Measurements from ENCODE around the gene TRMT2A.

Gene TRMT2A

DNA sequence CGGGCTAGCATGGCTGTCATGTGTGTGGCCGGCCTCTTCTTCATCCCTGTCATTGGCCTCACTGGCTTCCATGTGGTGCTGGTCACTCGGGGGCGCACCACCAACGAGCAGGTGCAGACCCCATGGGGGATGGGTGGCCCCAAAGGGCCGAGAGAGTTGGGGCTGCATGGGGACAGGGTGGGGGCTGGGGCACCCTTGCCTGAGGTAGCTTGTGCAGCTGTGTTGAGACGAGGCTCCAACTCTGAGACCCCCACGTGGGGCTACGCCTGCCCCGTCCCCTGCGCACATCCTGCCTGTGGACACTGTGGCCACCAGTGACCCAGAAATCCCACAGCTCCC, 23.1 kb upstream of the TRMT2A start:
- peaks cover 6 to 10% of the 10 kb centered on the region in 2 donors for H3K36me3 ChIP-seq (replicated peaks in 1 of 2; ENCODE audit: control insufficient read depth in 2 of 2, insufficient read depth in 2 of 2, low read length in 2 of 2)
- H2BK5ac ChIP-seq (ENCODE audit: low read length) = peak overlapping the region; percentile 82
- H2BK12ac ChIP-seq (ENCODE audit: low read length) = peak overlapping the region; percentile 22
- H3K4ac ChIP-seq (ENCODE audit: low read length) = no peak overlapping the region
- WGBS, 2 donors (ENCODE audit: extremely low coverage in 2 of 2, insufficient read length in 2 of 2, insufficient replicate concordance in 1 of 2) = no CpG with 5 or more reads among the region's 11 CpGs
- no peak overlapping the region for H2AK5ac ChIP-seq (ENCODE audit: low read depth, low read length)
- H3K4me3 ChIP-seq (ENCODE audit: low read length in 2 of 2) = peak overlapping the region in 1 of 2 donors; percentile 29
- DNase-seq (ENCODE audit: low spot score) = no peak
- no peak overlapping the region for H3K9ac ChIP-seq (ENCODE audit: low read depth, low read length, poor library complexity)
- H3K18ac ChIP-seq (ENCODE audit: low read length) = no peak overlapping the region
- H2AFZ ChIP-seq (ENCODE audit: low read length) = no peak overlapping the region
- no peak overlapping the region for H2BK15ac ChIP-seq (ENCODE audit: low read length)
- H2BK120ac ChIP-seq (ENCODE audit: low read depth, low read length) = peak overlapping the region; percentile 24
- H4K91ac ChIP-seq (ENCODE audit: low read depth, low read length, poor library complexity) = no peak overlapping the region
- H3K79me1 ChIP-seq (ENCODE audit: low read depth, low read length) = peaks cover 26% of the 10 kb centered on the region
- no peaks in the 10 kb centered on the region for H3K27me3 ChIP-seq (ENCODE audit: control insufficient read depth in 3 of 3, insufficient read depth in 3 of 3, low read depth in 1 of 3, low read length in 3 of 3)
- H3K14ac ChIP-seq (ENCODE audit: low read length) = no peak overlapping the region
- H3K23ac ChIP-seq (ENCODE audit: low read depth, low read length, poor library complexity) = peak overlapping the region; percentile 85
- H3K4me2 ChIP-seq (ENCODE audit: insufficient read depth, low read length, poor library complexity, severe bottlenecking) = no peak overlapping the region
- H3K4me1 ChIP-seq (ENCODE audit: control insufficient read depth in 2 of 2, insufficient read depth in 1 of 2, low read depth in 1 of 2, low read length in 2 of 2) = peaks cover 0 to 7% of the 10 kb centered on the region in 2 donors
- H4K8ac ChIP-seq (ENCODE audit: low read depth, low read length) = no peak overlapping the region
- no peaks in the 10 kb centered on the region for H3K9me3 ChIP-seq (replicated peaks in 1 of 2; ENCODE audit: control insufficient read depth in 2 of 2, insufficient read depth in 1 of 2, low read depth in 1 of 2, low read length in 2 of 2)
- H3K27ac ChIP-seq (replicated peaks; ENCODE audit: low read length) = no peak overlapping the region

DNA sequence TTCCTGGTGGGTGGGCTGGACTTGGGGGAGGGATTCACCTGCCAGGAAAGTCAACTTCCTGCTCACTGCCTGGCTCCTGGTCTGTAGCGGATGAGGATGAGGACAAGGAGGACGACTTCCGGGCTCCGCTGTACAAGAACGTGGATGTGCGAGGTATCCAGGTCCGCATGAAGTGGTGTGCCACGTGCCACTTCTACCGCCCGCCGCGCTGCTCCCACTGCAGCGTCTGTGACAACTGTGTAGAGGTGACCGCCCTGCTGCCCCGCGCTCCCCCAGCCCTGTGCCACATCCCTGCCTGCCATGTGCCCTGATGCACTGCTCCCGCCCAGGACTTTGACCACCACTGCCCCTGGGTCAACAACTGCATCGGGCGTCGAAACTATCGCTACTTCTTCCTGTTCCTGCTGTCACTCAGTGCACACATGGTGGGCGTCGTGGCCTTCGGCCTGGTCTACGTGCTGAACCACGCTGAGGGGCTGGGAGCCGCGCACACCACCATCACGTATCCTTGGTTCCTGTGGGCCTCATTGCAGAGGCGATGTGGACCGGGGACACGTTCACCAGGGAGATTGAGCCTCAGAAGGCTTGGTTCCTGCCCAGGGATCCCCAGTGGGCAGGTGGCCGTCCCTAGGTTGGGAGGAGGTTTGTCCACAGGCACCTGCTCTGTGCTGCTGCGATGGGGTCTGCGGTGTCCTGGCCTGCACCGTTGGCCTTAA, 22.5 kb upstream of the TRMT2A start:
- Histone ChIP-seq H3K23ac (ENCODE audit: low read depth, low read length, poor library complexity) (peak overlapping the region; percentile 85), H3K79me1 (ENCODE audit: low read depth, low read length) (peaks cover 26% of the 10 kb centered on the region), H3K4me1 (ENCODE audit: control insufficient read depth in 2 of 2, insufficient read depth in 1 of 2, low read depth in 1 of 2, low read length in 2 of 2) (peaks cover 0 to 7% of the 10 kb centered on the region in 2 donors), H3K4me3 (ENCODE audit: low read length in 2 of 2) (peak overlapping the region in 1 of 2 donors; percentile 29), H2AK5ac (ENCODE audit: low read depth, low read length) (no peak overlapping the region), H3K36me3 (replicated peaks in 1 of 2; ENCODE audit: control insufficient read depth in 2 of 2, insufficient read depth in 2 of 2, low read length in 2 of 2) (peaks cover 6 to 10% of the 10 kb centered on the region in 2 donors), H2BK5ac (ENCODE audit: low read length) (peak overlapping the region; percentile 82), H2BK120ac (ENCODE audit: low read depth, low read length) (peak overlapping the region; percentile 24), H3K4ac (ENCODE audit: low read length) (no peak overlapping the region), H3K18ac (ENCODE audit: low read length) (no peak overlapping the region), H4K91ac (ENCODE audit: low read depth, low read length, poor library complexity) (no peak overlapping the region), H3K4me2 (ENCODE audit: insufficient read depth, low read length, poor library complexity, severe bottlenecking) (no peak overlapping the region), H3K14ac (ENCODE audit: low read length) (no peak overlapping the region), H2BK15ac (ENCODE audit: low read length) (no peak overlapping the region), H2BK12ac (ENCODE audit: low read length) (no peak overlapping the region), H4K8ac (ENCODE audit: low read depth, low read length) (no peak overlapping the region), H2AFZ (ENCODE audit: low read length) (no peak overlapping the region), H3K9ac (ENCODE audit: low read depth, low read length, poor library complexity) (no peak overlapping the region), H3K27me3 (ENCODE audit: control insufficient read depth in 3 of 3, insufficient read depth in 3 of 3, low read depth in 1 of 3, low read length in 3 of 3) (no peaks in the 10 kb centered on the region), H3K27ac (replicated peaks; ENCODE audit: low read length) (no peak overlapping the region), H3K9me3 (replicated peaks in 1 of 2; ENCODE audit: control insufficient read depth in 2 of 2, insufficient read depth in 1 of 2, low read depth in 1 of 2, low read length in 2 of 2) (peaks cover 0 to under 1% of the 10 kb centered on the region in 2 donors)
- no peak for DNase-seq (ENCODE audit: low spot score)
- WGBS, 2 donors (ENCODE audit: extremely low coverage in 2 of 2, insufficient read length in 2 of 2, insufficient replicate concordance in 1 of 2) = no CpG with 5 or more reads among the region's 36 CpGs

DNA sequence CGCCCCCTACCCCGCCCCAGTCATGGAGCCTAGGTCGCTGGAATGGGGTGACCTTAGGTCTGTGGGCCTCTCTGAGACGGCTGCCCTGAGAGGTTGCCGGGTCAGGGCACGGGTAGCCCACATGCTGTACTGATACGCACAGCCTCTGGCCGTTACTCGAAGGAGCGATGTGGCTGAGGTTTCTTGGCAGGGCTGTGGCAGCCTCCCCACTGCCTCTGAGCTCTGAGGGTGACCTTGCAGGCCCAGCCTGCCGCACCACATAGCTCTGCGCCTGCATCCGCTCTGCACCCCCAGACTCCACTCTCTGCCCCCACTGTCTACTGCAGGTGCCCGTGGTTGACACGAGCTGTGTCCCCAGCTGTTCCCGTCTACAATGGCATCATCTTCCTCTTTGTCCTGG, 21.8 kb upstream of the TRMT2A start:
- Histone ChIP-seq H3K36me3 (replicated peaks in 1 of 2; ENCODE audit: control insufficient read depth in 2 of 2, insufficient read depth in 2 of 2, low read length in 2 of 2) (peaks cover 6 to 10% of the 10 kb centered on the region in 2 donors), H3K27me3 (ENCODE audit: control insufficient read depth in 3 of 3, insufficient read depth in 3 of 3, low read depth in 1 of 3, low read length in 3 of 3) (no peaks in the 10 kb centered on the region), H4K91ac (ENCODE audit: low read depth, low read length, poor library complexity) (no peak overlapping the region), H3K9ac (ENCODE audit: low read depth, low read length, poor library complexity) (peak overlapping the region; percentile 3), H4K8ac (ENCODE audit: low read depth, low read length) (no peak overlapping the region), H2BK120ac (ENCODE audit: low read depth, low read length) (no peak overlapping the region), H2BK15ac (ENCODE audit: low read length) (peak overlapping the region; percentile 55), H2BK12ac (ENCODE audit: low read length) (no peak overlapping the region), H3K79me1 (ENCODE audit: low read depth, low read length) (peaks cover 30% of the 10 kb centered on the region), H3K4me3 (ENCODE audit: low read length in 2 of 2) (no peak overlapping the region), H2AK5ac (ENCODE audit: low read depth, low read length) (no peak overlapping the region), H3K4ac (ENCODE audit: low read length) (no peak overlapping the region), H2AFZ (ENCODE audit: low read length) (no peak overlapping the region), H3K14ac (ENCODE audit: low read length) (no peak overlapping the region), H3K27ac (replicated peaks; ENCODE audit: low read length) (no peak overlapping the region), H3K4me1 (ENCODE audit: control insufficient read depth in 2 of 2, insufficient read depth in 1 of 2, low read depth in 1 of 2, low read length in 2 of 2) (peaks cover 0 to 7% of the 10 kb centered on the region in 2 donors), H3K23ac (ENCODE audit: low read depth, low read length, poor library complexity) (peak overlapping the region; percentile 80), H2BK5ac (ENCODE audit: low read length) (no peak overlapping the region), H3K4me2 (ENCODE audit: insufficient read depth, low read length, poor library complexity, severe bottlenecking) (no peak overlapping the region), H3K18ac (ENCODE audit: low read length) (no peak overlapping the region), H3K9me3 (replicated peaks in 1 of 2; ENCODE audit: control insufficient read depth in 2 of 2, insufficient read depth in 1 of 2, low read depth in 1 of 2, low read length in 2 of 2) (peaks cover 0 to 2% of the 10 kb centered on the region in 2 donors)
- no CpG with 5 or more reads among the region's 16 CpGs for WGBS, 2 donors (ENCODE audit: extremely low coverage in 2 of 2, insufficient read length in 2 of 2, insufficient replicate concordance in 1 of 2)
- DNase-seq (ENCODE audit: low spot score) = no peak

DNA sequence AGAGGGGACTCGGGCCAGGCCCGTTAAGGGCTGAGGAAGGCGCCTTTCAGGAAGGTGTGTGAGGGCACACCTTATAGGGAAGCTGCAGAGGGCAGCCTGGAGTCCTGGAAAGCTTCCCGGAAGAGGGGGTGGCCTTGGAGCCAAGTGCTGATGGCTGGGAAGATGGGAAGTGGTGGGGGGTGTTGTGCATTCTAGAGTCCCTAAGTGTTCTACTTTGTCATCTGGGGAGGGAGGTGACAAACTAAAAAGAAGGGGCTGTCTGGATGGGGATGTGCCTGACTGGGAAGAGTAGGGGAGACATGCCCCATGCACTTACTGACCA, 21.4 kb upstream of the TRMT2A start:
- Histone ChIP-seq H2BK120ac (ENCODE audit: low read depth, low read length) (no peak overlapping the region), H3K79me1 (ENCODE audit: low read depth, low read length) (peaks cover 30% of the 10 kb centered on the region), H3K18ac (ENCODE audit: low read length) (no peak overlapping the region), H3K4me2 (ENCODE audit: insufficient read depth, low read length, poor library complexity, severe bottlenecking) (no peak overlapping the region), H3K9me3 (replicated peaks in 1 of 2; ENCODE audit: control insufficient read depth in 2 of 2, insufficient read depth in 1 of 2, low read depth in 1 of 2, low read length in 2 of 2) (peaks cover 0 to 2% of the 10 kb centered on the region in 2 donors), H4K91ac (ENCODE audit: low read depth, low read length, poor library complexity) (no peak overlapping the region), H2BK5ac (ENCODE audit: low read length) (no peak overlapping the region), H3K14ac (ENCODE audit: low read length) (no peak overlapping the region), H3K4me1 (ENCODE audit: control insufficient read depth in 2 of 2, insufficient read depth in 1 of 2, low read depth in 1 of 2, low read length in 2 of 2) (peaks cover 0 to 7% of the 10 kb centered on the region in 2 donors), H2AFZ (ENCODE audit: low read length) (no peak overlapping the region), H3K27me3 (ENCODE audit: control insufficient read depth in 3 of 3, insufficient read depth in 3 of 3, low read depth in 1 of 3, low read length in 3 of 3) (no peaks in the 10 kb centered on the region), H3K9ac (ENCODE audit: low read depth, low read length, poor library complexity) (no peak overlapping the region), H3K27ac (replicated peaks; ENCODE audit: low read length) (no peak overlapping the region), H3K4ac (ENCODE audit: low read length) (no peak overlapping the region), H4K8ac (ENCODE audit: low read depth, low read length) (no peak overlapping the region), H2BK12ac (ENCODE audit: low read length) (no peak overlapping the region), H2AK5ac (ENCODE audit: low read depth, low read length) (no peak overlapping the region), H3K23ac (ENCODE audit: low read depth, low read length, poor library complexity) (no peak overlapping the region), H3K4me3 (ENCODE audit: low read length in 2 of 2) (no peak overlapping the region), H2BK15ac (ENCODE audit: low read length) (no peak overlapping the region), H3K36me3 (replicated peaks in 1 of 2; ENCODE audit: control insufficient read depth in 2 of 2, insufficient read depth in 2 of 2, low read length in 2 of 2) (peaks cover 6 to 10% of the 10 kb centered on the region in 2 donors)
- WGBS, 2 donors (ENCODE audit: extremely low coverage in 2 of 2, insufficient read length in 2 of 2, insufficient replicate concordance in 1 of 2) = no CpG with 5 or more reads among the region's 4 CpGs
- DNase-seq (ENCODE audit: low spot score) = no peak
